GM18873 (cell line): Measurements from ENCODE around the gene TMEM123.

Experiments used
- ATAC-seq: cut with Tn5 transposase; IDR thresholded peaks from one replicate; pipeline ENCODE4 v1.9.1; 2021; ENCODE audit warnings: mild to moderate bottlenecking, moderate library complexity, moderate number of reproducible peaks; ENCODE audit not compliant: unreplicated experiment, low FRiP score

Gene TMEM123

DNA sequence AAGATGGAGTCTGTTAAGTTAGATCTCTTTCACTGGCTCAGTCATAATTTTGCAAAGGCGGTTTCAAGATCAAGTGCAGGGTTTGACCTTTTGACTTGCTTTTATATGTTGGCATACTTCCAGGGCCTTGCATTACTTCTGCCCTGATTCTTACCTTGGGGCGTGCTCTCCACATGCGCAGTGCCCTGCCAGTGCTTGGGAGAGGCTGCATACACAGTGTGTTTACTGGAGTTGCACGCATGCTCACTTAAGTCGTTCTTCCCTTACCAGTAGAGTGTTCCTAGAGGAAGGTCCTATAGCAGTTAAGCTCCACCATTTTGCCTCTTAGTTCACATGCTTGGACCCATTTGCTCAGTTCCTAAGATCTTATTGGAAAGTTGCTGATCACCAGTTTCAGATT, 21.0 kb upstream of the TMEM123 start:
- no peak for ATAC-seq

GRCh38 chr11:102472127-102472526, 19.6 kb upstream of the TMEM123 start:
- no peak for ATAC-seq

DNA sequence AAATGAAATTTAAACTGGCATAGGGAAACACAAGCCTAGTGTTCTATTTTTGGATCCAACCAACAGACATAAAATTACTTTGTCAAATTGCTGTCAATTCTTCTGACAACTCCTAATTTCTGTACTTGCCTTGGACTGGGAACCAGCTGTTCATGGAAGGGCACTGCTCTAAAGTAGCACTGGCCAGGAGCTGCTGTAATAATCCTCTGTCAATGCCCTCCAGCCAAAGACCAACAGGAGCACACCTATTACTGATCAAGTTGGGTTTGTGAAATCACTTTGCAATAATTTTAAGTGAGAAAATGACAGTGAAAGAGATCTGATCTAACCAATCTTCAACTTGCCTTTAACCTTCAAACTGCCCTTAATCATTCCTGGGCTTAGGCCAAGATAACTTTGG, 18.9 kb upstream of the TMEM123 start:
- ATAC-seq: no peak

DNA sequence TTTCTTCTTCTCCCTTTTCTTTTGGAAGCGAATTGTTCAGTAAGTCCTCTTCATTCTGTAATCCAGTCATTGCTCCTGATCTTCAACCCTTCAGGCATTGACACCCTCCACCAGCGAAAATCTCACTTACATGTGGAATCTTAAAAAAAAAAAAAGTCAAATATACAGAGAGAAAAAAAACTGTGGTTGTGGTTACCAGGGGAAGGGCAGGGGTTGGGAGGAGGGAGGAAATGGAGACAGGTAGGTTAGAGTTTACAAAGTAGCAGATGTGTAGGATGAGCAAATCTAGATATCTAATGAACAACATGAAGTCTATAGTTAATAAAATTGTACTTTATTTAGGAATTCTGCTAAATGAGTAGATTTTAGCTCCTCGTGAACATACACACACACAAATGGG, 17.7 kb upstream of the TMEM123 start:
- no peak for ATAC-seq

- ATAC-seq: no peak
These were observed 16.7 kb upstream of the TMEM123 start for GRCh38 chr11:102469196-102469821.

DNA sequence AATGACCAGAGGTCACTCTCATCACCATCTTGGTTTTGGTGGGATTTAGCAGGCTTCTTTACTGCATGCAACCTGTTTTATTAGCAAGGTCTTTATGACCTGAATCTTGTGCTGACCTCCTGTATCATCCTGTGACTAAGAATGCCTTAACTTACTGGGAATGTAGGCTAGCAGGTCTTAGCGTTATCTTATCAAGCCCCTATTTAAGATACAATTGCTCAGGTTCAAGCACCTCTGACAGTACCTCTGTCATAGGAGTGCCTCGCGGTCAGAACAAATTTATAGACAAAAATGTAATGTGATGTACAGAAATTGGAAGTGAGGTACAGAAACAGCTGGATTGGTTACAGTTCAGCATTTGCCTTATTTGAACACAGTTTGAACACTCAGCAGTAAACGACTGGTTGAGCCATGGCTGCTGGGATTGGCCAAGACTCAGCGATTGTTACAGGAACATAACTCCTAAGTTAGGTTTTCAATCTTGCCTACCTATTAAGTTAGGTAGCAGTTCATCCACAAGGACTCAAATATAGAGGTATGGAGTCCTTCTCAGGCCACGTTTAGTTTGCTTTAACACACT, 16.1 kb upstream of the TMEM123 start:
- no peak for ATAC-seq

- ATAC-seq: no peak
These were observed 15.5 kb upstream of the TMEM123 start for GRCh38 chr11:102467853-102468580.

GRCh38 chr11:102467080-102467708, 14.6 kb upstream of the TMEM123 start:
- no peak for ATAC-seq

DNA sequence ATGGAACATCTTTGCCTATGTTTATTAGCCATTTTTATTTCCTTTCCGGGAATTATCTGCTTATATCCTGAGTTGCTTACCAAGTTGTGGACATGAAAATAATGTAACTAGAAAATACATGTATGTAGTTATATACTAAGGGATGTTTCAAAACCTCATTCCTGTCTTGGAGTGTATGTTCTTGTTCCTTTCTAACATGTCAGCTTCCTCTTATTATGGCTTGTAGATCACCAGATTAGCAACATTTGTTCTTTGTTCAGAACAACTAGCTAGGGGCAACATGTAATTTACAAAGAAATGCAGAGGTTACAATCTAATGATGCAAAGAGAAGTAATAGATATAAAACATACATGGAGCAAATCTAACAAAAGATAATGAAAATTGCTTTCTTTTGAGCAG, 13.1 kb upstream of the TMEM123 start:
- ATAC-seq: no peak

DNA sequence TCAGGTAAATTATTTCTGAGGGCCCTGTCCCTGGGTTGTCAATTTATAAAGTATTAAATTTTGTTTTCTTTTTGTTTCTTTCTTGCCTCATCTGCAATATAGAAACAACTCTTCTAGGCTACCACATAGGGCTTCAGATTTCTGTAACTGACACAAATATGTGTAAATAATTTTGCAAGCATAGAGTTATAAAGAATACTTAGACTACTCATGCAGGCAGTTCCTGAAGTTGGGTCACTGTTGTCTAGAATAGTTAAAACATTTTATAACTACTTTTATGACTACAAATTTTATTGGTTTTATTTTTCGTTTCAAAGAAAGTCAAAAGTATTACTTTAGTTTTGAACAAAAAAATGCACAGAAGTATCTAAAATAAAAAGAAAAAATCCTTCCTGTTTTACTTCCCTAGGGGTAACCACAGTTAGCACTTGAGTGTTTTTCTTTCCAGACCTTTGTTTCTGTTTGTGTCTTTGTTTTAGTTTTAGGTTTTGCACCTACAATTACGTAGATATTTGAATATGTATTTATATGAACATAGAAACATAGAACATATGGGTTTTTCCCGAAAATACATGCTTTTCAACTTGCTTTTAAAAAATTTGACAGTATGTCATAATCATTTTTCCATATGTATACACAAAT, 12.4 kb upstream of the TMEM123 start:
- no peak for ATAC-seq

DNA sequence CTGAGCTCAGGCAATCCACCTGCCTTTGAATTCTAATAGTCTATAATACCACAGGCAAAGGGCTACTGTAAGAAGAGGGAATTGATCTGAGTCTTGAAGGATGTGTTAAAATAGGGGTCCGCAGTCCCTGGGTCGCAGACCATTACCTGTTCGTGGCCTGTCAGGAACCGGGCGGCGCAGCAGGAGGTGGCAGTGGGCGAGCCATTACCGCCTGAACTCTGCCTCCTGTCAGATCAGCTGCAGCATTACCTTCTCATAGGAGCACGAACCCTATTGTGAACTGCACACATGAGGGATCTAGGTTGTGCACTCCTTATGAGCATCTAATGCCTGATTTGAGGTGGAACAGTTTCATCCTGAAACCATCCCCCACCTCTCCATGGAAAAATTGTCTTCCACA, 11.5 kb upstream of the TMEM123 start:
- no peak for ATAC-seq

DNA sequence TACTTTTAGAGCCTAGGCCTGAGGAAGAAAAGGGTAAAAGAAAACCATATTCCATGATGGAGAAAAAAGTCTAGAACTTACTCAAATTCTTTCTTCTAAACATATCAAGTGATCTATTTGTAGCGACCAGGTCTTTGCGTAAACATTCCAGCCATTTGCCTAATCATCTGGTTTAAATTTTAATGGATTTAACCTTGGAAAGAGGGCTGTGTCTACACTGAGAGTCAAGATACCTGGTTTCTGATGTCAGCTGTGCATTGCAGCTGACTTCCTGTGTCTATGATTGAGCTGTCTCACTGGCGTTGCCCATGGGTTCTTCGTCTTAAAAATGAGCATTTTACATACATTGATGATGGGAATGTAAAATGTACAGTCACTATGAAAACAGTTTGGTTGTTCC, 10.0 kb upstream of the TMEM123 start:
- no peak for ATAC-seq

DNA sequence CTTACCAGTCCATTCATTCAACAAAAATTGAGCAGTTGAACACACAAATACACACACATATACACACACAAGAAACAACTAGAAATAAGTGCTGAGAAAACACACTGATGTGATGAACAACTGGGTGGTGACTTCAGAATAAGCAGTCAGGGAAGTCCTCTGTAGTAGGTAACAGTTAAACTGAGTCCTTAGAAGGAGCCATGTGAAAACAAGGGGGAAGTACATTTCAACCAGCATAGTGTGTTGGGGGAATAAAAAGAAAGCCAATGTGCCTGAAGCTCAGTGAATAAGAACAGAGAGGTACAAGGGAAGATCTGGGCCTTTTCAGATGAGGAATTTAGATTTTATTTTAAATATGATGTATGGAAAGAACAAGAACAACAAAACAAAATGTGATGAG, 6.8 kb upstream of the TMEM123 start:
- no peak for ATAC-seq

DNA sequence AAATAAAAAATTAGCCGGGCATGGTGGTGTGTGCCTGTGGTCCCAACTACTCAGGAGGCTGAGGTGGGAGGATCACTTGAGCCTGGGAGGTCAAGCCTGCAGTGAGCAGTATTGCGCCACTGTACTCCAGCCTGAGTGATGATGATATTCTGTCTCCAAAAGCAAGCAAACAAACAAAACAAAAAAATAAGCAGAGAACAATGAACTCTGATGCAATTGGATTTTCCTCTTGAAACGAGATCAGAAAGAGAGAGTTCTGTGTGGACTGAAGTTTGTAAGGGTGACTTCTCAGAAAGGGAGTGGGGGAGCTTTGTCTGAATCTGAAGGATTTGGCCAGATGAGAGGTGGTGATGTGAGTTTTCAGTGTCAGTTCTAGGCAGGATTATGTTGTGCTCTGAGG, 6.0 kb upstream of the TMEM123 start:
- ATAC-seq: no peak

- ATAC-seq: no peak
These were observed 5.3 kb upstream of the TMEM123 start for GRCh38 chr11:102457865-102458264.

DNA sequence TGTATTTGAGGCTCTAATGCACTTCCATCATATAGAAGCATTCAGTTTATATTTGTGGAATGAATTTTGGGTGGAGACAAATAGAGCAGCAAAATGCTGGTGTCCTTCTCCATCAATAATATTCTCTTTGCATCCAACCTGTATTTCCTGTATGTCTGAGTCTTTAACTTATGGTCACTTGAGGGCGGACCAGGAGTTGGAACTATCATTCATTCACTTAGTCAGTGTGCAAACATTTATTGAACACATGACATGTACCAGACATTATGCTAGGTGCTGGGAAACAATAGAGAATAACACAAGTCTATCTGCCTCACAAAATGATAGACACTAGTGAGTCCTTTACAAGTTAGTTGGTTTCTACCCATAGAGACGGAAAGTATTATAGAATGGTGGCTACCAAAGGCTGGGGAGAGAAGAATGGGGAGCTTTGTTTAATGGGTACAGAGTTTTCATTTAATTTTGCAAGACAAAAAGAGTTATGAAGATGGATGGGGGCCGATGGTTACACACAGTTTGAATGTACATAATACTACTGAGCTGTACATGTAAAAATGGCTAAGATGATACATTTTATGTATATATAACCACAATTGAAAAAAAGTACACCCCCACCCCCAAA, 4.6 kb upstream of the TMEM123 start:
- ATAC-seq: no peak

DNA sequence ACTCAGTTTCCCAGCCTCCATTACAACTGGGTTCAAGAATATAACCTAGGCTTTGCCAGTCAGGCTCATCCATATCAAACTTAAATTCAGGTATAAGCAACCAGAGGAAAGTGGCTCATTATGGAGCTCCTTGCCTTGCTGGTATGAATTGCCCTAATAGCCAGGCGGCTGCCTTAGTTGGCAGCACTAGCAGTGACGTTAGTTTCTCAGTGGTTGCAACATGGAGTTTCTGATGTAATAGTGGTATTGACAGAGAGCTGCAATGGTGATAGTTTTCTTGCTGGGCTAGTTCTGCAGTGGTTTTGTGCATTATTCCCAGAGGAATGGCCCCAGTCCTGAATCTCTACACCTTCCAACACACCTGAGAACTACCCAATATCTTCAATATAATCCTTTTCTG, 3.8 kb upstream of the TMEM123 start:
- no peak for ATAC-seq

GRCh38 chr11:102453921-102454320, 1.4 kb upstream of the TMEM123 start:
- no peak for ATAC-seq

GRCh38 chr11:102453302-102453695, 734 bp upstream of the TMEM123 start:
- no peak for ATAC-seq

GRCh38 chr11:102451681-102452460, 694 bp downstream of the TMEM123 start:
- peak; percentile 69 for ATAC-seq
